HepG2 (cell line): ENCODE data around the gene LPXN. TPM values are rescaled to one million over a fixed set of nuclear protein-coding genes. Genes with fewer than 3 reads are reported as not detected.

Source experiments
- ATAC-seq: fragments of 200-7000 bp; cut with Tn5 transposase; 3 replicates; pipeline ENCODE4 v1.9.1; 2020; ENCODE audit warnings: mild to moderate bottlenecking, moderate library complexity
- BruUV-seq: library from RNA; stranded (reverse); fragments of 400-500 nt; replicated peaks from 2 replicates; lab custom pipeline; 2021; lab: Mats Ljungman, UMichigan
- CTCF ChIA-PET: fragments of 300-600 bp; formaldehyde crosslinking; extraction: SDS; loops from one replicate; lab custom pipeline; 2021; ENCODE audit warnings: low total read pairs, inconsistent platforms, low intra/inter-chr PET ratio; lab: Yijun Ruan, JAX
- POLR2A ChIA-PET: fragments of 350-600 bp; sonication (Branson Sonifier 250); formaldehyde crosslinking; loops from one replicate; lab custom pipeline; 2020; ENCODE audit warnings: antibody characterized with exemption, inconsistent platforms; lab: Yijun Ruan, JAX
- DNase-seq: peaks from one replicate; pipeline ENCODE4 v3.0.0-alpha.2; 2015; ENCODE audit warnings: low spot score
- FAIRE-seq: peaks from 3 replicates; lab custom pipeline; 2011; peaks lifted over from hg19 to GRCh38; lab: Jason Lieb, UNC
- H2AFZ ChIP-seq: one replicate; pipeline ENCODE4 v1.6.1; 2011; ENCODE audit warnings: low read length, inconsistent platforms
- H3K27ac ChIP-seq: fragments of 300-600 bp; 3 replicates; pipeline ENCODE4 v1.8.0; 2011; ENCODE audit warnings: mixed run types, mild to moderate bottlenecking, mixed read lengths, low read length, inconsistent platforms; ENCODE audit not compliant: insufficient read depth; ENCODE audit errors: extremely low read length
- H3K27me3 ChIP-seq, 2 experiments: fragments of 200-600 bp in 1 of 2; 2 replicates in 1 of 2; 3 replicates in 1 of 2; pipeline versions ENCODE4 v1.6.0 to v1.8.0; 2011; ENCODE audit warnings: low read length in 2 of 2, mild to moderate bottlenecking in 2 of 2, moderate library complexity in 2 of 2, inconsistent platforms in 1 of 2; ENCODE audit not compliant: insufficient read depth in 2 of 2, control insufficient read depth in 1 of 2
- H3K36me3 ChIP-seq, 2 experiments: fragments of 200-600 bp in 1 of 2; replicated peaks in 1 of 2; 2 replicates in 1 of 2; 3 replicates in 1 of 2; pipeline versions ENCODE4 v1.5.1 to v1.8.0; 2011; ENCODE audit warnings: low read length in 2 of 2, inconsistent platforms in 1 of 2; ENCODE audit not compliant: insufficient read depth in 2 of 2, control insufficient read depth in 1 of 2
- H3K4me1 ChIP-seq: 2 replicates; pipeline ENCODE4 v1.5.1; 2012; ENCODE audit warnings: low read length, inconsistent platforms; ENCODE audit not compliant: insufficient read depth
- H3K4me2 ChIP-seq: 2 replicates; pipeline ENCODE4 v1.6.0; 2011; ENCODE audit warnings: low read depth, low read length, inconsistent platforms
- H3K4me3 ChIP-seq, 3 experiments: fragments of 200-600 bp in 1 of 3; sonication (generic), shearing (Covaris generic) in 1 of 3; replicated peaks in 1 of 3; 2 replicates each; pipeline ENCODE4 v1.5.1; 2011 to 2016; ENCODE audit warnings: low read length in 3 of 3, inconsistent platforms in 2 of 3, low read depth in 2 of 3, mild to moderate bottlenecking in 2 of 3, control low read depth in 1 of 3, mixed read lengths in 1 of 3; ENCODE audit not compliant: insufficient read depth in 1 of 3
- H3K79me2 ChIP-seq: one replicate; pipeline ENCODE4 v1.6.1; 2011; ENCODE audit warnings: low read length, inconsistent platforms; ENCODE audit not compliant: insufficient read depth
- H3K9ac ChIP-seq: 2 replicates; pipeline ENCODE4 v1.6.0; 2011; ENCODE audit warnings: mild to moderate bottlenecking, low read depth, low read length, inconsistent platforms; ENCODE audit not compliant: insufficient read depth
- H3K9me3 ChIP-seq: 2 replicates; pipeline ENCODE4 v1.5.1; 2012; ENCODE audit warnings: mild to moderate bottlenecking, low read length
- H4K20me1 ChIP-seq: 2 replicates; pipeline ENCODE4 v1.6.0; 2011; ENCODE audit warnings: inconsistent platforms, mild to moderate bottlenecking, low read length, moderate library complexity; ENCODE audit not compliant: insufficient read depth
- ISX ChIP-seq: sonication (generic); formaldehyde crosslinking; conservative IDR thresholded peaks from 2 replicates; pipeline ENCODE4 v1.5.0; 2020; ENCODE audit warnings: missing genetic modification reagents
- NR2F1 ChIP-seq, 2 experiments: fragments of 450-650 bp in 1 of 2; formaldehyde crosslinking in 1 of 2; IDR thresholded peaks; 2 replicates each; pipeline versions ENCODE4 v1.5.0 to v1.6.1; 2016 to 2020; ENCODE audit warnings: mild to moderate bottlenecking in 1 of 2, missing compliant biosample characterization in 1 of 2, missing genetic modification reagents in 1 of 2, moderate library complexity in 1 of 2
- NR2F6 ChIP-seq, 2 experiments: IDR thresholded peaks; 2 replicates each; pipeline ENCODE4 v1.6.1; 2016; ENCODE audit warnings: antibody characterized with exemption in 1 of 2, mild to moderate bottlenecking in 1 of 2
- PATZ1 ChIP-seq: sonication (generic); formaldehyde crosslinking; IDR thresholded peaks from 2 replicates; pipeline ENCODE4 v1.4.0; 2020; ENCODE audit warnings: missing genetic modification reagents
- RERE ChIP-seq: IDR thresholded peaks from 2 replicates; pipeline ENCODE4 v1.6.1; 2016; ENCODE audit warnings: low read depth, missing genetic modification reagents, missing compliant biosample characterization
- USF2 ChIP-seq, 2 experiments: sonication (generic) in 1 of 2; formaldehyde crosslinking in 1 of 2; IDR thresholded peaks; 2 replicates each; pipeline versions ENCODE4 v1.5.1 to v1.6.1; 2011 to 2020; ENCODE audit warnings: borderline replicate concordance in 1 of 2, low read depth in 1 of 2, low read length in 1 of 2, mild to moderate bottlenecking in 1 of 2, missing genetic modification reagents in 1 of 2, moderate library complexity in 1 of 2
- ZBTB49 ChIP-seq: sonication (generic); formaldehyde crosslinking; IDR thresholded peaks from 2 replicates; pipeline ENCODE4 v1.4.0; 2020; ENCODE audit warnings: missing genetic modification reagents, borderline replicate concordance
- ZFY ChIP-seq: sonication (generic); formaldehyde crosslinking; IDR thresholded peaks from 2 replicates; pipeline ENCODE4 v1.4.0; 2020; ENCODE audit warnings: missing genetic modification reagents
- ZNF891 ChIP-seq: sonication (generic); formaldehyde crosslinking; IDR thresholded peaks from 2 replicates; pipeline ENCODE4 v1.5.0; 2020; ENCODE audit warnings: mild to moderate bottlenecking, missing genetic modification reagents
- WGBS: methylation state at CpG from one replicate; pipeline ENCODE4 v1.1.6; 2017; ENCODE audit warnings: low lambda C conversion rate; 5-methylcytosine and 5-hydroxymethylcytosine counted together
- in situ Hi-C: cut with HindIII; loops from 2 replicates; pipeline ENCODE4 v1.10.0; 2017; ENCODE audit warnings: low pct_unique_long_range_greater_than_20kb; ENCODE audit not compliant: extremely low pct_ligation_motif_present
- intact Hi-C: fragments of 100-400 bp; cut with micrococcal nuclease; formaldehyde crosslinking; loops from one replicate; pipeline ENCODE4 v1.10.0; 2022; ENCODE audit not compliant: unreplicated experiment
- polyA plus RNA-seq, 8 experiments: library from polyadenylated mRNA; depleted of rRNA in 3 of 8; stranded (reverse) in 7 of 8; unstranded in 1 of 8; fragments of >200 nt; fragmentation: Illumina TruSeq in 4 of 8; extraction: Trizol in 4 of 8; gene quantifications; 2 replicates each; pipeline versions ENCODE4 v1.2.1 to v1.2.3, GENCODE V29; 2011 to 2016; ENCODE audit warnings: low read depth in 4 of 8, missing spikeins in 1 of 8, mixed read lengths in 1 of 8; ENCODE audit not compliant: insufficient read depth in 1 of 8
- total RNA-seq, 5 experiments: library from RNA; depleted of rRNA; stranded (reverse); fragments of >200 nt; fragmentation: Illumina TruSeq; extraction: Trizol; gene quantifications; 2 replicates each; pipeline ENCODE4 v1.2.3, GENCODE V29; 2016; ENCODE audit warnings: low read depth in 1 of 5

LPXN gene
- total and polyA plus RNA-seq, 2 of the 13 experiments (the other 11 are each of a cell fraction or from before 2014, with no cell fraction given): 1.7 to 3.5 TPM

- peak; percentile 33 for DNase-seq
- H3K79me2 ChIP-seq: peaks cover 37% of the 10 kb centered on the region
- peak; percentile 45; the same call in 1 of the 2 replicates for TF ChIP-seq NR2F6 (IDR thresholded peaks at IDR 0.05)
- TF ChIP-seq NR2F6 (CRISPR knock-in tag; IDR thresholded peaks at IDR 0.05): peak; percentile 48; the same call in 1 of the 2 replicates
- no peak for TF ChIP-seq USF2 (IDR thresholded peaks at IDR 0.05; ENCODE audit: low read depth, low read length)
- TF ChIP-seq USF2 (CRISPR knock-in tag; IDR thresholded peaks at IDR 0.05; ENCODE audit: borderline replicate concordance): 0 out of 2 replicates have a peak, but pooled peaks have one; percentile 3
- no peak for TF ChIP-seq ZNF891 (CRISPR knock-in tag)
- 0 out of 2 replicates have a peak, but pooled peaks have one; percentile 31 for TF ChIP-seq ISX (CRISPR knock-in tag)
- no peak for TF ChIP-seq PATZ1 (CRISPR knock-in tag)
- peak; percentile 78 for TF ChIP-seq ZFY
- peak; percentile 45 to 74; a peak in 3 of 4 replicates for TF ChIP-seq NR2F1 (CRISPR knock-in tag; IDR thresholded peaks at IDR 0.05)
- no peak for TF ChIP-seq RERE (CRISPR knock-in tag)
- no peak for TF ChIP-seq ZBTB49 (CRISPR knock-in tag)
These were observed 2.0 kb upstream of the LPXN start for GRCh38 chr11:58577555-58578135.

More at GRCh38 chr11:58577555-58578135, 2.0 kb upstream of the LPXN start:
- BruUV-seq: TSS peak; percentile 76
- peak overlapping the region; percentile 74 to 98 (median 82) for H3K4me3 ChIP-seq
- peak overlapping the region; percentile 59 for H2AFZ ChIP-seq
- POLR2A ChIA-PET: interaction anchor here (0.6 to 3.3 kb wide), 6 partner anchors 9 to 1010 kb away, joined by 3 to 18 read pairs (median 6); partner anchors contain the start of gene UBE2L6
- peak overlapping the region; percentile 99 for H3K27ac ChIP-seq
- CTCF ChIA-PET: interaction anchor here (1.8 kb wide), 1 partner anchor 211 kb away, joined by 4 read pairs; no protein-coding TSS in a partner anchor
- WGBS: 1% methylated on average over 20 of the region's 21 CpGs
- intact Hi-C loops (loop anchor here (1.0 kb wide), 2 partner anchors 41 to 52 kb away; no protein-coding TSS in a partner anchor), in situ Hi-C loops (no loop called here)
- H3K9ac ChIP-seq: peak overlapping the region; percentile 100
- ATAC-seq (peak; percentile 71), FAIRE-seq (no peak)
- H3K4me2 ChIP-seq: peak overlapping the region; percentile 78
- no peaks in the 10 kb centered on the region for H3K36me3 ChIP-seq
- no peaks in the 10 kb centered on the region for H3K27me3 ChIP-seq
- H3K4me1 ChIP-seq: peaks cover 41% of the 10 kb centered on the region
- no peaks in the 10 kb centered on the region for H3K9me3 ChIP-seq
- H4K20me1 ChIP-seq: peaks cover 25% of the 10 kb centered on the region
